Heart left ventricle (tissue), 16 donors: Measurements from ENCODE around the gene PDXK. TPM values are rescaled to one million over a fixed set of nuclear protein-coding genes. Genes with fewer than 3 reads are reported as not detected.
A peak's percentile ranks its signal among the peaks of the same experiment; 100 is the strongest.

Source experiments
- ATAC-seq, 4 donors: fragments of 200-7000 bp; cut with Tn5 transposase; one replicate each; pipeline ENCODE4 v1.9.1; 2020 to 2022; ENCODE audit warnings: moderate library complexity in 4 of 4, mild to moderate bottlenecking in 3 of 4, moderate number of reproducible peaks in 1 of 4
- DNase-seq, 5 donors: peaks; one replicate each; pipeline ENCODE4 v3.0.0-alpha.2; 2020
- H3K27ac ChIP-seq, 12 donors: fragments of 200-600 bp; sonication (generic) in 4 of 12; one replicate each; pipeline versions ENCODE4 v1.5.0 to v1.8.0; 2016 to 2022; ENCODE audit warnings: mild to moderate bottlenecking in 2 of 12
- H3K27me3 ChIP-seq, 9 donors: fragments of 200-600 bp; sonication (generic) in 2 of 9; one replicate each; pipeline versions ENCODE4 v1.5.1 to v1.8.0; 2016 to 2022; ENCODE audit warnings: mild to moderate bottlenecking in 3 of 9
- H3K36me3 ChIP-seq, 9 donors: fragments of 200-600 bp; sonication (generic) in 2 of 9; one replicate each; pipeline versions ENCODE4 v1.5.0 to v1.8.0; 2018 to 2022; ENCODE audit warnings: mild to moderate bottlenecking in 2 of 9
- H3K4me1 ChIP-seq, 12 donors: fragments of 200-600 bp; sonication (generic) in 4 of 12; one replicate each; pipeline versions ENCODE4 v1.5.0 to v1.8.0; 2016 to 2022; ENCODE audit warnings: mild to moderate bottlenecking in 3 of 12
- H3K4me3 ChIP-seq, 12 donors: fragments of 200-600 bp; sonication (generic) in 4 of 12; one replicate each; pipeline versions ENCODE4 v1.5.0 to v1.8.0; 2017 to 2022; ENCODE audit warnings: mild to moderate bottlenecking in 9 of 12, moderate library complexity in 4 of 12
- H3K9me3 ChIP-seq, 12 donors: fragments of 200-600 bp; sonication (generic) in 4 of 12; one replicate each; pipeline versions ENCODE4 v1.5.0 to v1.8.0; 2016 to 2022; ENCODE audit warnings: mild to moderate bottlenecking in 1 of 12
- POLR2A ChIP-seq, 2 donors: fragments of 450-650 bp; IDR thresholded peaks; one replicate each; pipeline ENCODE4 v1.6.1; 2017; ENCODE audit warnings: antibody characterized with exemption in 2 of 2, mild to moderate bottlenecking in 2 of 2, moderate library complexity in 2 of 2
- WGBS, 4 donors: extraction: QIAGEN DNeasy Blood & Tissue Kit in 2 of 4; methylation state at CpG; one replicate each; pipeline versions ENCODE4 v1.1.5 to v1.1.7; 2013 to 2018; 5-methylcytosine and 5-hydroxymethylcytosine counted together
- intact Hi-C, 10 donors: fragments of 100-400 bp; cut with DNase I; formaldehyde crosslinking; loops; one replicate each; pipeline versions ENCODE4 v1.11.1 to v1.14.2; 2022
- polyA plus RNA-seq, 2 donors: library from polyadenylated mRNA; stranded (reverse); fragments of 200-250 nt; gene quantifications; one replicate each; pipeline ENCODE4 v1.2.3, GENCODE V29; 2013
- total RNA-seq, 9 donors: library from RNA; depleted of rRNA in 2 of 9; stranded (reverse); fragments of >200 nt in 2 of 9; fragmentation: NEBNext Ultra II Directional in 3 of 9; extraction: Animal tissue kit (Norgen Biotek cat#: 25700) in 3 of 9; gene quantifications; one replicate each; pipeline versions ENCODE4 v1.1.0 to v1.2.4, GENCODE V29; 2016 to 2023
- TF ChIP-seq, protein P1 (sequence below), 12 donors: fragments of 200-600 bp; sonication (generic) in 4 of 12; IDR thresholded peaks; one replicate each; pipeline versions ENCODE4 v1.5.0 to v1.8.0; 2018 to 2022; ENCODE audit warnings: antibody characterized with exemption in 12 of 12, mild to moderate bottlenecking in 5 of 12
- donor health status: ischemic (EF 13 %, LVEDD 7.1; RV severe dilation, severe dysfunction).
- donor health status: healthy with polysubstance abuse.
- donor health status: DM: no; HTN: yes; CAD: no.
- donor health status: DM: no; HTN: no; CAD: no.
- donor health status: ischemic (EF 25% LVEDD 6.9; RV normal size, moderate dysfunction).
- donor health status: ischemic (EF 25% LVEDD 5.7; RV mildly dilated, moderate dysfunction).
- donor health status: healthy.
- donor health status: DM: yes; HTN: yes; CAD: no.
- donor health status: ischemic (EF 35%, LVEDD 5.7; RV mildly dilated, moderate dysfunction).
- donor health status: nonischemic (EF 11% LVEDD 7.7; RV severe dilation, severe dysfunction).
- donor health status: DM: yes; HTN: yes; CAD: no.
- donor health status: PGD.
- donor health status: ischemic (EF 29% LVEDD 5.4; RV normal size, mild dysfunction).
- donor health status: nonischemic (EF 23%, LVEDD 6.1; RV moderate dilation, normal function).

PDXK gene
- total and polyA plus RNA-seq, 11 donors: 46.5 to 105 (median 79.7) TPM

DNA sequence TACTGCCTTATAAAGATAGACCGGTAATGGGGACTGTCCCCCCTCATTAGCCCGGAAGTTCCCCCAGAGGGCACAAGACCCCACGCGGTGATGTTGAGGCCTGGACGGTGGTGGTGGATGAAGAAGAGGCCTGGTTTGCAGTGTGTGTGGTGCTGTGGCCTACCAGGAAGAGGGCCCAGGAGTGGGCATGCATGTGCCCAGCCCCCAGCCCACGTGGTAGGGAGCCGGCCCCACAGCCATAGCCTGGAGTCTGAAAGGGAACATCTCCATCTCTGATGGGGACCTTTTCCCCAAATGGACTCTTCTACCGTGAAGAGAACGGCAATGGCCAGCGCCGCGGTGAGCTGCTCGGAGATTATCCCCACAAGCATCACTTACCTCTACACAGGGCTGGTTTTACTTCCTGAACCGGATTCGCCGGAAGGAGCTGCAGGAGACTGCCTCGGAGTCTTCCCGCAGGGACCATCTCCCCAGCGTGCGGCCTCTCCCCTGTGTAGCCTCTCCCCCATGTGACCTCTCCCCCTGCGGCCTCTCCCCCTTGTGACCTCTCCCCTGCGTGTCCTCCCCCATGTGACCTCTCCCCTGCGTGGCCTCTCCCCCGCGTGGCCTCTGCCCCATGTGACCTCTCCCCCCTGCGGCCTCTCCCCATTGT lies 91.0 kb downstream of the PDXK start:
- TF ChIP-seq, protein P1, sequence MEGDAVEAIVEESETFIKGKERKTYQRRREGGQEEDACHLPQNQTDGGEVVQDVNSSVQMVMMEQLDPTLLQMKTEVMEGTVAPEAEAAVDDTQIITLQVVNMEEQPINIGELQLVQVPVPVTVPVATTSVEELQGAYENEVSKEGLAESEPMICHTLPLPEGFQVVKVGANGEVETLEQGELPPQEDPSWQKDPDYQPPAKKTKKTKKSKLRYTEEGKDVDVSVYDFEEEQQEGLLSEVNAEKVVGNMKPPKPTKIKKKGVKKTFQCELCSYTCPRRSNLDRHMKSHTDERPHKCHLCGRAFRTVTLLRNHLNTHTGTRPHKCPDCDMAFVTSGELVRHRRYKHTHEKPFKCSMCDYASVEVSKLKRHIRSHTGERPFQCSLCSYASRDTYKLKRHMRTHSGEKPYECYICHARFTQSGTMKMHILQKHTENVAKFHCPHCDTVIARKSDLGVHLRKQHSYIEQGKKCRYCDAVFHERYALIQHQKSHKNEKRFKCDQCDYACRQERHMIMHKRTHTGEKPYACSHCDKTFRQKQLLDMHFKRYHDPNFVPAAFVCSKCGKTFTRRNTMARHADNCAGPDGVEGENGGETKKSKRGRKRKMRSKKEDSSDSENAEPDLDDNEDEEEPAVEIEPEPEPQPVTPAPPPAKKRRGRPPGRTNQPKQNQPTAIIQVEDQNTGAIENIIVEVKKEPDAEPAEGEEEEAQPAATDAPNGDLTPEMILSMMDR (IDR thresholded peaks at IDR 0.05): no peak
- no peak for TF ChIP-seq POLR2A (IDR thresholded peaks at IDR 0.05)
- no peak overlapping the region for H3K27ac ChIP-seq
- ATAC-seq: no peak
- H3K4me1 ChIP-seq: peaks cover 0 to 25% (median 8%) of the 10 kb centered on the region in 12 donors
- 69 to 81% (median 75%) methylated on average over 24 to 26 of the region's 26 CpGs for WGBS, 4 donors
- no peak for DNase-seq
- no peak overlapping the region for H3K4me3 ChIP-seq
- no peaks in the 10 kb centered on the region for H3K27me3 ChIP-seq
- H3K9me3 ChIP-seq: no peaks in the 10 kb centered on the region
- intact Hi-C loops: loop anchor here in 7 of 10 donors (1.0 to 10.0 kb wide), 8 partner anchors 55 to 495 kb away; partner anchors contain the start of genes AGPAT3 (in 1 of the 7) and PFKL (in 1 of the 7)
- H3K36me3 ChIP-seq: peaks cover 0 to 4% (median 0%) of the 10 kb centered on the region in 9 donors

DNA sequence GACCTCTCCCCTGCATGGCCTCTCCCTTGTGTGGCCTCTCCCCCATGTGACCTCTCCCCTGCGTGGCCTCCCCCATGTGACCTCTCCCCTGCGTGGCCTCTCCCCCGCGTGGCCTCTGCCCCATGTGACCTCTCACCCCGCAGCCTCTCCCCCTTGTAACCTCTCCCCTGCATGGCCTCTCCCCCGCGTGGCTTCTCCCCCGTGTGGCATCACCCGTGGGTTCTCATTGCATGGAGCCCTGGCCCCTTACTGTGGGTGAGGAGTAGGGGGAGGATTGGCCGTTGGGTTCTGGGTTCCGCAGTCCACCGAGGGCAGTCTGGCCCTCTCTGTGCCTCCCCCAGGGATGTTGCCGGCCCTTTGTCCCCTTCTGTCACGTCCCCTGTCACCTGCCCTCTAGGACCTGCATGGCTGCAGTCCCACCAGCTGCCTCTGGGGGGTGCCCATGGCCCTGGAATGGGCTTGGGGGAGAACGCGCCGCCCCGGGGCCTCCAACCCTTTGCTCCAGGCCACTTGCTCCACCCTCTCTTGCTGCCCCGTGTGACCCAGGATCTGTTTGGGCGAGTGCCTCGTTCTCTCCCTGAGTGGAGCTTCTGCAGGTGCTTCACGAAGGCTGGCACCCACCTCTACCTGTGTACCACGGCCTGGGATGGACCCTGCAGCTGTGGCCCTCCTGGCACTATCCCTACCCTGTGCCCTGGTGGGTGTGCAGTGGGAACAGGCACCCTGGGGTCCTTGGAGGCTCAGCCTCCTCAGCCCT lies 91.8 kb downstream of the PDXK start:
- peak; percentile 83 to 93 (median 86) for DNase-seq
- WGBS, 4 donors: 16 to 23% (median 19%) methylated on average over 16 to 23 of the region's 23 CpGs
- no peak overlapping the region for H3K27ac ChIP-seq
- peaks cover 0 to 25% (median 8%) of the 10 kb centered on the region in 12 donors for H3K4me1 ChIP-seq
- peaks cover 0 to 4% (median 0%) of the 10 kb centered on the region in 9 donors for H3K36me3 ChIP-seq
- TF ChIP-seq, protein P1 (IDR thresholded peaks at IDR 0.05): peak; percentile 88 to 97 (median 92)
- TF ChIP-seq POLR2A (IDR thresholded peaks at IDR 0.05): no peak
- intact Hi-C loops: loop anchor here in 7 of 10 donors (1.0 to 10.0 kb wide), 6 partner anchors 74 to 494 kb away; partner anchors contain the start of gene PFKL (in 1 of the 7)
- H3K9me3 ChIP-seq: no peaks in the 10 kb centered on the region
- H3K4me3 ChIP-seq: peak overlapping the region in 3 of 12 donors; percentile 3 to 52 (median 15)
- H3K27me3 ChIP-seq: no peaks in the 10 kb centered on the region
- peak; percentile 68 to 88 (median 84) for ATAC-seq

DNA sequence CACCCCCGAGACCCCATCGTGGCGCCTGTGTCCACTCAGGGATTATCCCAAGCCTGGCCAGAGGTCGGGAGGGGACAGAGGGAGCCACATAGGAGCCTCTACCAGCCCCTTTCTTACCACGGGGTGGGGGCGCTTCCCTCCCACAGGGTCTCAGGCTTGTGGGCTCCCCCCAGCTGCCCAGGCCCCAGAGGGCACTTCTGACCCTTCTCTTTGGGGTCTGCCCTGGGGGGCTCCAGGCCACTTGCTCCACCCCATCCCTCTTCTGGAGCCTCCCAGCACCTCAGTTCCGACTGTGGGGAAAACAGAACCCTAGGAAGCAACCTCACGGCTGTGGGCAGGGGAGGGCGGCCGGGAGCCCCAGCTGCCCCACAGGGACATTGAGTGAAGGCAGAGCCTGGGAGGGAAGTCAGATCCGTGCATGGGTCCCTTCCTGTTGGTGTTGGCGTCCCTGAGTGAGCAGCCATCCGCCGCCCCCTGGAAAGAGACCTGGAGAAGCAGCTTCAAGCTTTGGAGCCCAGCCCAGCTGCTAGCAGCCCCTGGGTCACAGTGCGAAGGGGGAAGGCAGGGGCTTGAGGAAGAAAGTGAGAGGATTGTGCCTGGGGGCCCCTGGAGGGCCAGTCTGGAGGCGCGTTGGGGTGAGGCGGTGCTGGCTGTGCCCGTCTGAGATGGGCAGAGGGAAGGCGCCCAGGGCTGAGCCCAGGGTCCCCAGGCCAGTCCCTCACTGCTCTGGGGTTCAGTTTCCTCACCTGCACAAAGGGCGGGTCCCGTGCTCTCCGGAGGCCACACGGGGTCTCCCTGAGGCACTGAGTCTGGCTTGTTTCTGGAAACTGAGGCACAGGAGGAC lies 92.6 kb downstream of the PDXK start:
- TF ChIP-seq, protein P1 (IDR thresholded peaks at IDR 0.05): no peak
- TF ChIP-seq POLR2A (IDR thresholded peaks at IDR 0.05): no peak
- whole genome bisulfite sequencing, 4 donors: 64 to 77% (median 72%) methylated on average over 13 to 24 of the region's 24 CpGs
- Histone ChIP-seq H3K4me3 (peak overlapping the region in 6 of 12 donors; percentile 4 to 52 (median 20)), H3K9me3 (no peaks in the 10 kb centered on the region), H3K36me3 (no peaks in the 10 kb centered on the region), H3K4me1 (peaks cover 0 to 26% (median 8%) of the 10 kb centered on the region in 12 donors), H3K27me3 (no peaks in the 10 kb centered on the region), H3K27ac (peak overlapping the region in 1 of 12 donors; percentile 56)
- intact Hi-C loops: loop anchor here in 4 of 10 donors (1.0 to 10.0 kb wide), 6 partner anchors 73 to 493 kb away; partner anchors contain the start of gene PFKL (in 1 of the 4)
- ATAC-seq: peak in 1 of 4 donors; percentile 7
- no peak for DNase-seq

Other genes with a start within 250 kb of the PDXK start
- under 1 TPM in 1 of 9 donors, not detected in 8; 0.32 TPM for gene HSF2BP, start 59.6 kb upstream of the PDXK start, total RNA-seq
- gene HSF2BP, start 59.6 kb upstream of the PDXK start, polyA plus RNA-seq: under 1 TPM; 0.08 to 0.19 TPM
- gene RRP1B, start 59.6 kb upstream of the PDXK start, total RNA-seq: 10 to 100 TPM in 4 of 9 donors, 1 to 10 TPM in 5; 6.6 to 16.1 (median 9.5) TPM
- 1 to 10 TPM; 3.6 to 9.8 TPM for gene RRP1B, start 59.6 kb upstream of the PDXK start, polyA plus RNA-seq
- gene CSTB, start 57.2 kb downstream of the PDXK start, total RNA-seq: 10 to 100 TPM in 8 of 9 donors, 1 to 10 TPM in 1; 7.8 to 77.0 (median 35.9) TPM
- gene CSTB, start 57.2 kb downstream of the PDXK start, polyA plus RNA-seq: 10 to 100 TPM; 36.1 to 72.8 TPM
- gene RRP1, start 70.4 kb downstream of the PDXK start, total RNA-seq: 10 to 100 TPM in 4 of 9 donors, 1 to 10 TPM in 5; 6.0 to 15.6 (median 9.8) TPM
- gene RRP1, start 70.4 kb downstream of the PDXK start, polyA plus RNA-seq: 10 to 100 TPM in 1 of 2 donors, 1 to 10 TPM in 1; 6.7 to 13.9 TPM
- gene AGPAT3, start 146.1 kb downstream of the PDXK start, total RNA-seq: 10 to 100 TPM; 48.7 to 86.0 (median 65.5) TPM
- gene AGPAT3, start 146.1 kb downstream of the PDXK start, polyA plus RNA-seq: 10 to 100 TPM; 26.6 to 51.3 TPM